ENCODE data around the gene SELL.
"Not testable (repeated sequence)": the region's sequence is repeated elsewhere in the genome, so short reads cannot be mapped to it uniquely, and the experiment has no call there.

Gene SELL

DNA sequence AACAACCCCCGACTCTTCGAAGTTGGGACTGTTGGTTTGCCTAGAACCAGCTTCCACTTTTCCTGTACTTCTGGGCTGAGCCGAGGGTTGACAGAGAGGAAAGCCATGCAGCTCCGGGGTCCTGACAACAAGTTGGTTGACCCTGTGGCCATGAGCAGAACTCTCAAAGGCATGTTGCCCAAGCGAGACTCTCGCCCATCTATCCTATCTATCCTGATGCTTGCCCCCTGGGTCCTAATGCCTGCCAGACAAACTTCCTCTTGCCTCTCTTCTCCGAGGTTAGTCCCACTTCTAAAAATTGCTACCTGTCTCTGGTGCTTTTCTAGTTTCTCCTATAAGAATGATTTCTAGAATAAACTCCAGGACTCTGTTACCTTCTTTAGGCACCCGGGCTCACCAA lies 48.7 kb downstream of the SELL start:
- not testable (repeated sequence) for DNase-seq

DNA sequence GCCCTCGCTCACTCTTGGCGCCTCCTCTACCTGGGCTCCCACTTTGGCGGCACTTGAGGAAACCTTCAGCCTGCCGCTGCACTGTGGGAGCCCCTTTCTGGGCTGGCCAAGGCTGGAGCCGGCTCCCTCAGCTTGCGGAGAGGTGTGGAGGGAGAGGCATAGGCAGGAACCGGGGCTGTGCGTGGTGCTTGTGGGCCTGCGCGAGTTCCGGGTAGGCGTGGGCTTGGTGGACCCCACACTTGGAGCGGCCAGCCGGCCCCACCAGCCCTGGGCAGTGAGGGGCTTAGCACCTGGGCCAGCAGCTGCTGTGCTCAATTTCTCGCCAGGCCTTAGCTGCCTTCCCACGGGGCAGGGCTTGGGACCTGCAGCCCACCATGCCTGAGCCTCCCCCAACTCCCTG lies 50.4 kb downstream of the SELL start:
- not testable (repeated sequence) for DNase-seq

DNA sequence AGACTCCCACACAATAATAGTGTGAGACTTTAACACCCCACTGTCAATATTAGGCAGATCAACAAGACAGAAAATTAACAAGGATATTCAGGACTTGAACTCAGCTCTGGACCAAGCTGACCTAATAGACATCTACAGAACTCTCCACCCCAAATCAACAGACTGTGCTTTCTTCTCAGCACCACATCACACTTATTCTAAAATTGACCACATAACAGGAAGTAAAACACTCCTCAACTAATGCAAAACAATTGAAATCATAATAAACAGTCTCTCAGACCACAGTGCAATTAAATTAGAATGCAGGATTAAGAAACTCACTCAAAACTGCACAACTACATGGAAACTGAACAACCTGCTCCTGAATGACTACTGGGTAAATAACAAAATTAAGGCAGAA lies 52.6 kb downstream of the SELL start:
- not testable (repeated sequence) for DNase-seq

- no peak for DNase-seq
Observed at GRCh38 chr1:169653873-169654272, 57.5 kb downstream of the SELL start.

GRCh38 chr1:169651035-169651434 lies 60.4 kb downstream of the SELL start:
- no peak for DNase-seq

GRCh38 chr1:169650551-169650950 lies 60.9 kb downstream of the SELL start:
- DNase-seq = no peak

- no peak for DNase-seq
Observed at GRCh38 chr1:169648709-169649108, 62.7 kb downstream of the SELL start.

GRCh38 chr1:169648187-169648586 lies 63.2 kb downstream of the SELL start:
- no peak for DNase-seq

DNA sequence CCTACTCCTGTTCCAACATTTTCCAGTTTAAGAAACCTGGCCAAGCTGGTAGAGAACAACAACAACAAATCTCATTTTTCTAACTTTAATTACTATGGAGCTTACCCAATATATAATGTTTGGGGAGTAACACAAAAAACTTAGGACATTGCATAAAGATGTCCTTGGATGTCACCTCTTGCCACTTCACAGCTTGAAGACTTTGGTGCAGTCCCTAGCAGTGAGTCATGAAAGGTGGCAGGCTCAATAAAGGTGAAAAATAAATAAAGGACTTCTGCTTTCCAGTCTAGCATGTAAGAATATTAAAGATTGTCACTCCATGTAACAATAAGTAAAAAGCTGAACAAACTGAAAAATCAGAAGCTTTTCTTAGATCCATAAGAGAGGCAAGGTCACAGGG lies 63.9 kb downstream of the SELL start:
- DNase-seq = no peak

DNA sequence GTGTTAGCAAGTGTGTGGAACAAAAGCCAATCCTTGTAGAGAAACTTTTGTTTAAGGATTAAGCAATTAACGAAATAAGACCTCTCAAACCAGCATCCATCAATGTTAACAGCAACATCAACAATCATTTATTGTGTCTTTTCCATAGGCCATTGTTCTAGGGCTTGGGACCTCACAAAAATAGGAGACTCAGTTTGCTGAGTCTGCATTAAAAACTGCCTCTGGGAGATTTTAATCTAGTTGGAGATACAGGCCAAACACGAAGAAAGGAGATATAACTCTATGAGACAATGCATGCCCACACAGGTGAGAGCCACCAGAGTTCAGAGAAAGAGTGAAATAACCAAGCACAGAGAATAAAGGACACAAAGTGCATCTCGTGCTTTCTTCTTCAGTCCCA lies 67.1 kb downstream of the SELL start:
- DNase-seq = no peak
